ENCODE measurements around the gene RMDN2. TPM values are rescaled to one million over a fixed set of nuclear protein-coding genes. Genes with fewer than 3 reads are reported as not detected.
"Not testable (repeated sequence)": the region's sequence is repeated elsewhere in the genome, so short reads cannot be mapped to it uniquely, and the experiment has no call there.

The RMDN2 gene
- total RNA-seq, 4 donors from 2014 or later = 9.6 to 14.4 (median 12.0) TPM

DNA sequence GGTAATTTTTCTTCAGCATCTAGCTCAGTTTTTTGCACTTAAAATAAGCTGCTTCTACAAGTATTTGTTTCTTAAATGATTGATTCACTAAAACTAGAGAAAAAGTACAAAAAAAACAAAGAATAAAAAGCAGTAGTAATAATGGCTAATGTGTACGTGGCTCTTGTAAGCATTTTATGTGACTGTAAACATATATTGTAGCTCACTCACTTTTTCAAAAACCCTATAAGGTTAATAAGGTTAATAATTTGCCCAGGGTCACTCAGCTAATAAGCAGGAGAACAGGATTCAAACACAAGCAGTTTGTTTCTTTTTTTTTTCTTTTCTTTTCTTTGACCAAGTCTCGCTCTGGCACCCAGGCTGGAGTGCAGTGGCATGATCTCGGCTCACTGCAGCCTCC lies 67.5 kb downstream of the RMDN2 start:
- WGBS, 2 donors = 86 to 89% methylated on average over 3 of the region's 3 CpGs
- no peaks in the 10 kb centered on the region for H3K4me1 ChIP-seq
- no peaks in the 10 kb centered on the region for H3K9me3 ChIP-seq
- TF ChIP-seq EP300 (IDR thresholded peaks at IDR 0.05) (no peak), POLR2A (IDR thresholded peaks at IDR 0.05) (no peak)
- TF ChIP-seq, protein P1, sequence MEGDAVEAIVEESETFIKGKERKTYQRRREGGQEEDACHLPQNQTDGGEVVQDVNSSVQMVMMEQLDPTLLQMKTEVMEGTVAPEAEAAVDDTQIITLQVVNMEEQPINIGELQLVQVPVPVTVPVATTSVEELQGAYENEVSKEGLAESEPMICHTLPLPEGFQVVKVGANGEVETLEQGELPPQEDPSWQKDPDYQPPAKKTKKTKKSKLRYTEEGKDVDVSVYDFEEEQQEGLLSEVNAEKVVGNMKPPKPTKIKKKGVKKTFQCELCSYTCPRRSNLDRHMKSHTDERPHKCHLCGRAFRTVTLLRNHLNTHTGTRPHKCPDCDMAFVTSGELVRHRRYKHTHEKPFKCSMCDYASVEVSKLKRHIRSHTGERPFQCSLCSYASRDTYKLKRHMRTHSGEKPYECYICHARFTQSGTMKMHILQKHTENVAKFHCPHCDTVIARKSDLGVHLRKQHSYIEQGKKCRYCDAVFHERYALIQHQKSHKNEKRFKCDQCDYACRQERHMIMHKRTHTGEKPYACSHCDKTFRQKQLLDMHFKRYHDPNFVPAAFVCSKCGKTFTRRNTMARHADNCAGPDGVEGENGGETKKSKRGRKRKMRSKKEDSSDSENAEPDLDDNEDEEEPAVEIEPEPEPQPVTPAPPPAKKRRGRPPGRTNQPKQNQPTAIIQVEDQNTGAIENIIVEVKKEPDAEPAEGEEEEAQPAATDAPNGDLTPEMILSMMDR (IDR thresholded peaks at IDR 0.05) = no peak
- peaks cover 0 to 8% (median 0%) of the 10 kb centered on the region in 3 donors for H3K36me3 ChIP-seq
- DNase-seq (ENCODE audit: low spot score in 2 of 2) = no peak
- H3K27me3 ChIP-seq = no peaks in the 10 kb centered on the region
- no peak overlapping the region for H3K4me3 ChIP-seq
- no peak overlapping the region for H3K27ac ChIP-seq

DNA sequence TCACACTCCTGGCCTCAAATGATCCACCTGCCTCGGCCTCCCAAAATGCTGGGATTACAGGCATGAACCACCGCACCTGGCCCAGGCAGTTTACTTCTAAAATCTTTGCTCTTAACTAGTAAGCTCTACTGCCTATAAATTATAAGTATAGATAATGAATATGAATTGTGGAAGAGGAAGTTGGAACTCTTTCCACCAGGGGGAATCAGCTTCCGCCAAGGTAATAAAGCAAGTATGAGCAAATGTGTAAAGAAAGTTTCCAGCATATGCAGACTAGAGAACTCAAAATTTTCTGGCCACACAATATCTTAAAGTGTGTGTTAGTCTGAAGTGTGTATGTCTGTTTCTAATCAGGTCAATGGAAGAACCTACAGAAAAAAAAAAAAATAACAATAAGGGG lies 68.1 kb downstream of the RMDN2 start:
- no peak for DNase-seq (ENCODE audit: low spot score in 2 of 2)
- no peaks in the 10 kb centered on the region for H3K4me1 ChIP-seq
- no peak for TF ChIP-seq EP300 (IDR thresholded peaks at IDR 0.05)
- TF ChIP-seq, protein P1 (IDR thresholded peaks at IDR 0.05) = no peak
- no peak for TF ChIP-seq POLR2A (IDR thresholded peaks at IDR 0.05)
- no peak overlapping the region for H3K4me3 ChIP-seq
- H3K27ac ChIP-seq = no peak overlapping the region
- no peaks in the 10 kb centered on the region for H3K9me3 ChIP-seq
- 94 to 97% methylated on average over 3 of the region's 3 CpGs for WGBS, 2 donors
- H3K27me3 ChIP-seq = no peaks in the 10 kb centered on the region
- H3K36me3 ChIP-seq = peaks cover 0 to 13% (median 0%) of the 10 kb centered on the region in 3 donors

DNA sequence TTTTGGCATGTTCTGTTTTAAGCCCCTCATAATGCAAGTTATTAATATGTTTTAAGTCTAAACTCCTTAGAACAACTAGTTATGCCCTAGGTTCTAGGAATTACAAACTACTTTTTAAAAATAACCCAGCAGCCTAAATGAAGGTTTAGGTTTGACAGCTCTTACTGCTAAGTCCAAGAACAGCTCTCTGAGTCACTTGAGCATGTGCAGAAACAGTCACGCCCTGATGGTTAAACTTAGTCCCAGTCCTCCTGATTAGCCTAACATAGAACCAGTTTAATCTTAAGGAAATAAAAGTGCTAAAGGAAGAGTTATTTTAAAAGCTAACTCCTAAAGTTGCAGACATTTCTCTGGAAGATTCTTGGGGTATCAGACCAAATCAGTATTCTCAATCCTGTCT lies 72.5 kb downstream of the RMDN2 start:
- no peaks in the 10 kb centered on the region for H3K27me3 ChIP-seq
- H3K27ac ChIP-seq = no peak overlapping the region
- TF ChIP-seq, protein P1 (IDR thresholded peaks at IDR 0.05) = no peak
- TF ChIP-seq POLR2A (IDR thresholded peaks at IDR 0.05) (no peak), EP300 (IDR thresholded peaks at IDR 0.05) (no peak)
- H3K36me3 ChIP-seq = peaks cover 0 to 43% (median 0%) of the 10 kb centered on the region in 3 donors
- DNase-seq (ENCODE audit: low spot score in 2 of 2) = no peak
- no peak overlapping the region for H3K4me3 ChIP-seq
- H3K9me3 ChIP-seq = peaks cover 0 to 7% (median 0%) of the 10 kb centered on the region in 4 donors
- WGBS, 2 donors = 82 to 93% methylated on average over 1 of the region's 1 CpG
- H3K4me1 ChIP-seq = no peaks in the 10 kb centered on the region

DNA sequence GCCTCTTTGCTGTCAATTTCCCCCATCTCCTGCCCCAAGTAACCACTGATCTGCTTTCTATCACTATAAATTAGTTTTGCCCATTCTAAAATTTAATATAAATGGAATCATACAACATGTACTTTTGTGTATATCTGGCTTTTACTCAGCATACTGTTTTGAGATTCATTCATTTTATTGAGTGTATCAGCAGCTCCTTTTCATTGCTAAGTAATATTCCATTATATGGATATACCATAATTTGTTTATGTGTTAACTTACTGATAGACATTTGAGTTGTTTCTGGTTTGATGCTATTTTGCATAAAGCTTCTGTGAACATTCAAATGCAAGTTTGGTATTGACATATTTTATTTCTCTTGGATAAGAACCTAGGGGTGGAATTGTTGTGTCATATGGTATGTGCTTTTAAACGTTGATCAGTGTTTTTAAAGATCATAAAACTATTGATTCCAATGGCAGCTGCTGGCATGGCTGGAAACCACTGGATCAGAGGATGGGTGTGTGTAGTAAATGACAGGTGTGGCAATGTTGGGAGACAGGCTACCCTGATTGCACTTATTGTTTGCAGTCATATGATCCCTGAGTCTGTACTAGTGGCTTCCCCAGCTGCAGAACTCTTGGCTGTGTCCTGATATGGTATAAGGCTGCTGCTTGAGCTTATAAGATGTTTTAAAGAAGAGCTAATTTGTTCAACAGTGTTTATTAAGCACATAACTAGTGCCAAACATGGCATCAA lies 75.6 kb downstream of the RMDN2 start:
- Histone ChIP-seq H3K36me3 (peaks cover 0 to 49% (median 0%) of the 10 kb centered on the region in 3 donors), H3K9me3 (peaks cover 0 to 7% (median 0%) of the 10 kb centered on the region in 4 donors), H3K4me1 (no peaks in the 10 kb centered on the region), H3K4me3 (no peak overlapping the region), H3K27me3 (no peaks in the 10 kb centered on the region), H3K27ac (no peak overlapping the region)
- WGBS, 2 donors = 74 to 97% methylated on average over 1 of the region's 1 CpG
- TF ChIP-seq POLR2A (IDR thresholded peaks at IDR 0.05) = no peak
- TF ChIP-seq, protein P1 (IDR thresholded peaks at IDR 0.05) = no peak
- no peak for TF ChIP-seq EP300 (IDR thresholded peaks at IDR 0.05)
- DNase-seq (ENCODE audit: low spot score in 2 of 2) = no peak

DNA sequence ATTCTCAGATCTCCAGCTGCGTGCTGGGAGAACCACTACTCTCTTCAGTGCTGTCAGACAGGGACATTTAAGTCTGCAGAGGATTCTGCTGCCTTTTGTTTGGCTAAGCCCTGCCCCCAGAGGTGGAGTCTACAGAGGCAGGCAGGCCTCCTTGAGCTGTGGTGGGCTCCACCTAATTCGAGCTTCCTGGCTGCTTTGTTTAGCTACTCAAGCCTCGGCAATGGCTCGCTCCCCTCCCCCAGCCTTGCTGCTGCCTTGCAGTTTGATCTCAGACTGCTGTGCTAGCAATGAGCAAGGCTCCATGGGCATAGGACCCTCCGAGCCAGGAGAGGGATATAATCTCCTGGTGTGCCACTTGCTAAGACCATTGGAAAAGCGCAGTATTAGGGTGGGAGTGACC lies 85.1 kb downstream of the RMDN2 start:
- not testable (repeated sequence) for H3K27ac ChIP-seq; DNase-seq (ENCODE audit: low spot score in 2 of 2); H3K4me1 ChIP-seq; H3K4me3 ChIP-seq; H3K27me3 ChIP-seq; H3K9me3 ChIP-seq
- WGBS, 2 donors = 82 to 96% methylated on average over 3 to 6 of the region's 6 CpGs
- H3K36me3 ChIP-seq = peaks cover 0 to 20% (median 0%) of the 10 kb centered on the region in 3 donors

Data from tibial nerve (tissue), 4 donors.